Measurements from ENCODE around the gene MRPS12. TPM values are rescaled to one million over a fixed set of nuclear protein-coding genes. Genes with fewer than 3 reads are reported as not detected.

MRPS12 gene
- total and polyA plus RNA-seq, 2 of the 13 experiments (the other 11 are each of a cell fraction or from before 2014, with no cell fraction given), result 27.5 to 54.8 TPM

DNA sequence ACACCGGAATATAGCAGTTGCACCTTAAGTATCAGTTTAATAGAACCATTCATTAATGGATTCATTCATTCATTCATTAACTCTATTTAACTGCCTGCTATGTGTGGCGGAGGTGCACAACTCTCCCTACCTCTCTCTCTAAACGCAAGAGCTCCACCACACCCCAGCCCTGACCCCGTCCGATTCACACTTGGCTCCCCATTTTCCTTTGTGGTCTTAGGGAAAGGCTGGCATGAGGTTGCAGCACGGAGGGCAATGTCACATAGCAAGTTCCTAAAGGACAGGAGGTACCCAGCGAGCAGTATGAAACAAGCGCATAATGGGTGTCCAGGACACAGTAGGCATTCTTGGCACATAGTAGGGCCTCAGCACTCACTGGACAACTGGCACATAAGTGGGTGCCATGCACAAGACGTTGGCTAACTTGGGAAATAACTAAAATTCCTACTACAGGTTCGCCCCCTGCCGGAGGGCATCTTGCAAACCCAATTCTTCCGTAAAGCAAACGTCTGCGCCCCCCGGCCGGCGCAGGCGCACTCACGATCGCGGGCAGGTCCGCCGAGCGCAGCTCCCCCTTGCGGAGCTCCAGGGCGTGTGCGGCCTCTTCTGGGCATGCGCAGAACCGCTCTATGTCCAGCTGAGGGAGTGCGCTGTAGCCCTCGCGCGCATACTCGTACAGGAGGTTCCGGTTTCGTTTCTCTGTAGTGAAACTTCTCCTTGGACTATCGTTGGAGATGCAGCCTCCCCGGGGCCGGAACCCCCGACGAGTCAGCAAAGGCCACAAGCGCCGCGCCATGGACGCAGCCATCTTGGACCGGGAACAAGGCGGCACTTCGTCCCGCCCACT, 592 bp upstream of the MRPS12 start, which contains the start of gene SARS2 (continued):
- TF ChIP-seq ZNF207 (IDR thresholded peaks at IDR 0.05; ENCODE audit: borderline replicate concordance), result no peak
- no peak for TF ChIP-seq ATF7-NPFF (CRISPR knock-in tag; IDR thresholded peaks at IDR 0.05; ENCODE audit: low read depth)
- no peak for TF ChIP-seq ZNF652 (CRISPR knock-in tag; IDR thresholded peaks at IDR 0.05; ENCODE audit: borderline replicate concordance, low read depth)
- TF ChIP-seq KDM4B (CRISPR knock-in tag; IDR thresholded peaks at IDR 0.05), result no peak
- 0 out of 2 replicates have a peak, but pooled peaks have one; percentile 5 for TF ChIP-seq MAFF (IDR thresholded peaks at IDR 0.05; ENCODE audit: low read depth, low read length)
- peak; percentile 87 for TF ChIP-seq GATAD1 (CRISPR knock-in tag; IDR thresholded peaks at IDR 0.05)
- TF ChIP-seq PAF1 (CRISPR knock-in tag; IDR thresholded peaks at IDR 0.05), result no peak
- no peak for TF ChIP-seq ZNF274 (CRISPR knock-in tag; IDR thresholded peaks at IDR 0.05)
- no peak for TF ChIP-seq SIN3A (IDR thresholded peaks at IDR 0.05; ENCODE audit: borderline replicate concordance, low read depth, low read length)
- no peak; the same call in 1 of the 2 replicates for TF ChIP-seq ZNF713 (CRISPR knock-in tag; IDR thresholded peaks at IDR 0.05)
- no peak for TF ChIP-seq KLF11 (CRISPR knock-in tag; IDR thresholded peaks at IDR 0.05)
- TF ChIP-seq GPN1 (CRISPR knock-in tag; IDR thresholded peaks at IDR 0.05; ENCODE audit: borderline replicate concordance), result no peak
- peak; percentile 56 for TF ChIP-seq TBL1XR1 (IDR thresholded peaks at IDR 0.05; ENCODE audit: borderline replicate concordance, low read length, partially characterized antibody)
- TF ChIP-seq, protein P1, sequence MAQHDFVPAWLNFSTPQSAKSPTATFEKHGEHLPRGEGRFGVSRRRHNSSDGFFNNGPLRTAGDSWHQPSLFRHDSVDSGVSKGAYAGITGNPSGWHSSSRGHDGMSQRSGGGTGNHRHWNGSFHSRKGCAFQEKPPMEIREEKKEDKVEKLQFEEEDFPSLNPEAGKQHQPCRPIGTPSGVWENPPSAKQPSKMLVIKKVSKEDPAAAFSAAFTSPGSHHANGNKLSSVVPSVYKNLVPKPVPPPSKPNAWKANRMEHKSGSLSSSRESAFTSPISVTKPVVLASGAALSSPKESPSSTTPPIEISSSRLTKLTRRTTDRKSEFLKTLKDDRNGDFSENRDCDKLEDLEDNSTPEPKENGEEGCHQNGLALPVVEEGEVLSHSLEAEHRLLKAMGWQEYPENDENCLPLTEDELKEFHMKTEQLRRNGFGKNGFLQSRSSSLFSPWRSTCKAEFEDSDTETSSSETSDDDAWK (CRISPR knock-in tag; IDR thresholded peaks at IDR 0.05), result no peak
- TF ChIP-seq, protein P2, sequence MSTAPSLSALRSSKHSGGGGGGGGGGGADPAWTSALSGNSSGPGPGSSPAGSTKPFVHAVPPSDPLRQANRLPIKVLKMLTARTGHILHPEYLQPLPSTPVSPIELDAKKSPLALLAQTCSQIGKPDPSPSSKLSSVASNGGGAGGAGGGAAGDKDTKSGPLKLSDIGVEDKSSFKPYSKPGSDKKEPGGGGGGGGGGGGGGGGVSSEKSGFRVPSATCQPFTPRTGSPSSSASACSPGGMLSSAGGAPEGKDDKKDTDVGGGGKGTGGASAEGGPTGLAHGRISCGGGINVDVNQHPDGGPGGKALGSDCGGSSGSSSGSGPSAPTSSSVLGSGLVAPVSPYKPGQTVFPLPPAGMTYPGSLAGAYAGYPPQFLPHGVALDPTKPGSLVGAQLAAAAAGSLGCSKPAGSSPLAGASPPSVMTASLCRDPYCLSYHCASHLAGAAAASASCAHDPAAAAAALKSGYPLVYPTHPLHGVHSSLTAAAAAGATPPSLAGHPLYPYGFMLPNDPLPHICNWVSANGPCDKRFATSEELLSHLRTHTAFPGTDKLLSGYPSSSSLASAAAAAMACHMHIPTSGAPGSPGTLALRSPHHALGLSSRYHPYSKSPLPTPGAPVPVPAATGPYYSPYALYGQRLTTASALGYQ (CRISPR knock-in tag; IDR thresholded peaks at IDR 0.05), result no peak
- TF ChIP-seq SYNCRIP (IDR thresholded peaks at IDR 0.05; ENCODE audit: insufficient read depth, low read depth, low read length), result no peak
- TF ChIP-seq KDM5A (IDR thresholded peaks at IDR 0.05; ENCODE audit: borderline replicate concordance, low read length), result peak; percentile 86
- no peak for TF ChIP-seq SOX13 (IDR thresholded peaks at IDR 0.05)
- 0 out of 4 replicates have a peak, but pooled peaks of 1 of the 2 experiments have one; percentile 3 for TF ChIP-seq SOX13 (CRISPR knock-in tag; conservative IDR thresholded peaks at IDR 0.05 in 1 of 2, IDR thresholded peaks at IDR 0.05 in 1 of 2)
- TF ChIP-seq, protein P3, sequence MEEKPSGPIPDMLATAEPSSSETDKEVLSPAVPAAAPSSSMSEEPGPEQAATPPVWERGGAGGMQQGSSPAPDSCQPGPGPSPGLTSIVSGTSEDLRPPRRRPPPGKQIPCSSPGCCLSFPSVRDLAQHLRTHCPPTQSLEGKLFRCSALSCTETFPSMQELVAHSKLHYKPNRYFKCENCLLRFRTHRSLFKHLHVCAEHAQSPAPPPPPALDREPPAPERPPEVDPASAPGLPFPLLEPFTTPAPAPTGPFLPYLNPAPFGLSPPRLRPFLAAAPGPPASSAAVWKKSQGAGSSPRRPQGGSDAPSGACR (CRISPR knock-in tag; IDR thresholded peaks at IDR 0.05), result no peak
- no peak for TF ChIP-seq NFKB2 (CRISPR knock-in tag; IDR thresholded peaks at IDR 0.05; ENCODE audit: borderline replicate concordance)
- TF ChIP-seq ZBTB43 (CRISPR knock-in tag; conservative IDR thresholded peaks at IDR 0.05), result peak; percentile 13; the same call in 1 of the 2 replicates
- TF ChIP-seq SRF (IDR thresholded peaks at IDR 0.05; ENCODE audit: low read depth, low read length), result no peak
- TF ChIP-seq, protein P4, sequence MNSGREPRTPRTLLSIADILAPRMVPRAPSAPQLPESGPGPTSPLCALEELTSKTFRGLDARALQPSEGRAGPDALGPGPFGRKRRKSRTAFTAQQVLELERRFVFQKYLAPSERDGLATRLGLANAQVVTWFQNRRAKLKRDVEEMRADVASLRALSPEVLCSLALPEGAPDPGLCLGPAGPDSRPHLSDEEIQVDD (CRISPR knock-in tag; IDR thresholded peaks at IDR 0.05; ENCODE audit: borderline replicate concordance), result no peak
- TF ChIP-seq ONECUT2 (CRISPR knock-in tag; IDR thresholded peaks at IDR 0.05), result no peak
